Large intestine (tissue), 3 donors: ENCODE measurements around the gene SMYD3. TPM values are rescaled to one million over a fixed set of nuclear protein-coding genes. Genes with fewer than 3 reads are reported as not detected.

Source experiments
- DNase-seq, 2 donors: peaks; one replicate each; pipeline versions ENCODE4 v3.0.0 to v3.0.0-alpha.2; 2013
- H3K27ac ChIP-seq: one replicate; pipeline ENCODE4 v1.5.1; 2013; ENCODE audit warnings: low read length
- H3K27me3 ChIP-seq: 2 replicates; pipeline ENCODE4 v1.6.1; 2013; ENCODE audit warnings: low read length; ENCODE audit not compliant: control insufficient read depth, insufficient read depth
- H3K36me3 ChIP-seq: 2 replicates; pipeline ENCODE4 v1.6.1; 2013; ENCODE audit warnings: low read length; ENCODE audit not compliant: control insufficient read depth, insufficient read depth
- H3K4me1 ChIP-seq: one replicate; pipeline ENCODE4 v1.6.1; 2013; ENCODE audit warnings: low read length; ENCODE audit not compliant: control insufficient read depth, insufficient read depth
- H3K4me3 ChIP-seq: one replicate; pipeline ENCODE4 v1.5.1; 2013; ENCODE audit warnings: low read length
- H3K9me3 ChIP-seq: one replicate; pipeline ENCODE4 v1.6.1; 2013; ENCODE audit warnings: mild to moderate bottlenecking, low read depth, low read length, moderate library complexity; ENCODE audit not compliant: control insufficient read depth
- WGBS: methylation state at CpG from one replicate; pipeline ENCODE4 v1.1.5; 2013; ENCODE audit warnings: low lambda C conversion rate; ENCODE audit not compliant: insufficient coverage; 5-methylcytosine and 5-hydroxymethylcytosine counted together
- polyA plus RNA-seq: library from polyadenylated mRNA; unstranded; fragments of 120-200 nt; gene quantifications from one replicate; pipeline ENCODE4 v1.2.1, GENCODE V29; 2013

Gene SMYD3
- polyA plus RNA-seq, 1 donor: 12.0 TPM

DNA sequence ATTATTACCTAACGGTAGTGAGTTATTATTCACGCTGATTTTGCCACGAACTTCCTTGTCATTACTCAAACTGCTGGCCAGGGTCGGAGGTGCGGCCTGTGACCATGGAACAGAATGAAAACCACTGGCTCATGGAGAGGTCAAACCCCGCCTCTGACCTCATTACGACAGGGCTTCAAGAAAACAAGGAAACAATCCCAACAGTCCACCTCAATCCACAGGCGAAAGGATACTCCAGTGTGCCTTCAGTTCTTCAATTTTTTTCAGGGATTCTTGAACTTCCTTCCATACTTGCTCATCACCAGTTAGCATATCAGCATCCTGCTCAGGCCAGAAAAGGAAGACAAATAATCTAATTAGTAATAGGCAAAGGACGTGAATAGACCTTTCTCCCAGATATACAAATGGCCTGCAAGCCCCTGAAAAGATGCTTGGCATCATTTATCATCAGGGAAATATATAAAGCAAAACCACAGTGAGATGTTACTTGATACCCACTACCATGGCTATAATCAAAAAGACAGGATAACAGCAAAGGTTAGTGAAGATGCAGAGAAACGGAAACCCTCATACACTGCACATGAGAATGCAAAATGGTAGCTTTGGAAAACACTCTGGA lies 643.4 kb downstream of the SMYD3 start:
- peaks cover 2% of the 10 kb centered on the region for H3K36me3 ChIP-seq
- DNase-seq: no peak
- no peaks in the 10 kb centered on the region for H3K27me3 ChIP-seq
- no CpG with 5 or more reads among the region's 10 CpGs for WGBS
- H3K9me3 ChIP-seq: no peaks in the 10 kb centered on the region
- no peaks in the 10 kb centered on the region for H3K4me1 ChIP-seq
- no peak overlapping the region for H3K27ac ChIP-seq
- H3K4me3 ChIP-seq: no peak overlapping the region

DNA sequence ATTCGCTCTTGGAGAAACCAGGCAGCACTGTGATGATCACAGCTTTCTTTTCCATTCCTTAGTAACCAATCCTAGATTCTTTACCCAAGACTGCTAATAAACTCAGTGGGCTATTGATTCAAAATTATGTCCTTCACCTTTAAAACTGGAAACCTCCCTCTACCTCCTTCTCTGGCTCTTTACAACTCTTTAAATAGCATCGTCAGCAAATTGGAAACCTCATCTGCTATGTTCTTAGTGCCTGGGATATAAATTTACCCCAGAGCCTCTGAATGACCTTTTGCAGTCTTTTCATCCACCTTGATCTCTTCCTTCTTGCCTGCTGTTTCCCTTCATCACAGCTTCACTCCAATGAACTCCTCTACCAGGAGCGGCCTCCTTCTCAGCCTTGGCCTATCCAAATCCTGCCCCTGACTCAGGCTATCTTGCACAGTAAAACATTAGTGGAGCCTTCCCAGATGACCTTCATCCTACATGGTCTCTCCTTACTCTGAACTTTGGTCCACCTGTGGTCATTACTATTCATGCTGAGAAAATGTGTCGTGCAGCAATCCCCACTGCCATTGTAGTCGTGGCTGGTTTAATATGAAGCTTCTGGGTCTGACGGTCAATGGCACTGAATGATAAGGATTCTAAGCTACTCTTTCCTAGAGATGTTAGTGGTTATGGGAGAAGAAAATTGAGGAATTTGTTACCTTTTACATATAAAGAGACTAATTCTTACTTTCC lies 644.1 kb downstream of the SMYD3 start:
- Histone ChIP-seq H3K27me3 (no peaks in the 10 kb centered on the region), H3K27ac (no peak overlapping the region), H3K4me1 (no peaks in the 10 kb centered on the region), H3K9me3 (no peaks in the 10 kb centered on the region), H3K4me3 (no peak overlapping the region), H3K36me3 (peaks cover 2% of the 10 kb centered on the region)
- WGBS: 89% methylated on average over 1 of the region's 6 CpGs
- DNase-seq: no peak

DNA sequence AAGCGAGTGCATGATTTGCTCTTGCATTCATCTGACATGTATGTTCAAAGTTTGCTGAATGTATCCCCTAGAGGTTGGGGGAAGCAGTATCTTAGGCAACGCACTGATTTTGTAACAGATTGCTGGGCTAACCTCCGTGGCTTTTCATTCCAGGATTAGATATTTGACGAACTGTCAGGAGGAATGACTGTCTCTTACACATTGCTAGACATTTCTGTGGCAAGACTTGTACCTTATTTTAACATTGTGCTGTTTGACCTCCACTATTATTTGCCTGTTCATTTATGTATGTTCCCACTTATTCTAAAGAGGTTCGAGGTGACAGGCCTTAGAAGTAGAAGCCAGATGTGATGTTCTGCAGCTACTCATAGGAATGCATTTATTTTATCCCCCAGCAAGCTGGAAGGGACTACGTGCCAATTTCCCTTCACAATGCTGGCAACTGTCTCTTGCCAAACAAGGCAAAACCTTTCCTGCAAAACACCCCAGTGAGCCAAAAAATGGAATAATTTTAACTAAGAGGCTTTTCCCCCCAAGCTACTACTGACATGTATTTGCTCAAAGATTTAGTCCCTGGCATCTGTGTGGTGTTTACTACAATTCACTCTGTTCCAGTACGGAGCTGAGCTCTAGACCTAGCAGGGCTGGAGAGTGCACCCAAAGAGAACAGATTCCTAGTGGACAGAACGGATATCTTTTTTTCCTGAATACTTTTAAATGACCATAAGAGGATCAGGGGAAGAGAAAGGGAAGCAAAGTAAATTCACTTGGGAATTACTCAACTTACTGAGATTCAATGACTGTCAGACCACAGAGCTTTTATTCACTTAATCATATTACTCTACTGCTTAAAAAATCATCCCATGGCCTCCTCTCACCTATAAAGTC lies 646.2 kb downstream of the SMYD3 start:
- DNase-seq: no peak
- Histone ChIP-seq H3K4me3 (no peak overlapping the region), H3K36me3 (peaks cover 2% of the 10 kb centered on the region), H3K27me3 (no peaks in the 10 kb centered on the region), H3K27ac (no peak overlapping the region), H3K4me1 (no peaks in the 10 kb centered on the region), H3K9me3 (no peaks in the 10 kb centered on the region)
- 100% methylated on average over 1 of the region's 8 CpGs for WGBS

DNA sequence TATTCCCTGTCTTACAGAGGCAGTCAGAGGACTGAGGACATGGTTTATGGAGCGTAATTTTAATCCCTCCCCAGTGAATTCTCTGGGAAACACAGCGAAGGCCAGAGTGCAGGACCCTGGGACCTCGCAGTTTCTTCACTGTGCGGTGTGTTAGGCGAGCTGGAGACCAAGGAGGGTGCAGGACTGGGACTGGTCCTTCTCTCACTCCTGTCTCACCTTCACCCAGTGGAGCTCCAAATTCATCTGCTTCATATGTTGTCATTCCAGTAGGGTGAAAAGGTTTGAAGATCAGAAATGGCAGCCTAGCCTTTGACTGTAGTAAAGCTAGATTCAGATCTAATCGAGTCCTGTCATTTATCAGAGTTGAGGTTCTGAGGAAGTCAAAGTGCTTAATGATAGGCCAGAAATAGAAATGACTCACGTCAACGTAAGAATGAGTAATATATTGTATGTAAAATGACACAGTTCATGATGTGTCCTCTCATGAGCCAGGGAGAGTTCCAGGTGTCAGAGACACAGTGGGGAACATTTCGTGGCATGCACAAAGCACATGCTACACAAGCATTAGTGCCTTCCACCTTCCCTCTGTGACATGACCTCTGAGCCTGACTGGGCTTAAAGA lies 647.5 kb downstream of the SMYD3 start:
- H3K27ac ChIP-seq: no peak overlapping the region
- H3K9me3 ChIP-seq: no peaks in the 10 kb centered on the region
- no peak overlapping the region for H3K4me3 ChIP-seq
- no peak for DNase-seq
- peaks cover 2% of the 10 kb centered on the region for H3K36me3 ChIP-seq
- H3K4me1 ChIP-seq: no peaks in the 10 kb centered on the region
- H3K27me3 ChIP-seq: no peaks in the 10 kb centered on the region
- WGBS: no CpG with 5 or more reads among the region's 9 CpGs

DNA sequence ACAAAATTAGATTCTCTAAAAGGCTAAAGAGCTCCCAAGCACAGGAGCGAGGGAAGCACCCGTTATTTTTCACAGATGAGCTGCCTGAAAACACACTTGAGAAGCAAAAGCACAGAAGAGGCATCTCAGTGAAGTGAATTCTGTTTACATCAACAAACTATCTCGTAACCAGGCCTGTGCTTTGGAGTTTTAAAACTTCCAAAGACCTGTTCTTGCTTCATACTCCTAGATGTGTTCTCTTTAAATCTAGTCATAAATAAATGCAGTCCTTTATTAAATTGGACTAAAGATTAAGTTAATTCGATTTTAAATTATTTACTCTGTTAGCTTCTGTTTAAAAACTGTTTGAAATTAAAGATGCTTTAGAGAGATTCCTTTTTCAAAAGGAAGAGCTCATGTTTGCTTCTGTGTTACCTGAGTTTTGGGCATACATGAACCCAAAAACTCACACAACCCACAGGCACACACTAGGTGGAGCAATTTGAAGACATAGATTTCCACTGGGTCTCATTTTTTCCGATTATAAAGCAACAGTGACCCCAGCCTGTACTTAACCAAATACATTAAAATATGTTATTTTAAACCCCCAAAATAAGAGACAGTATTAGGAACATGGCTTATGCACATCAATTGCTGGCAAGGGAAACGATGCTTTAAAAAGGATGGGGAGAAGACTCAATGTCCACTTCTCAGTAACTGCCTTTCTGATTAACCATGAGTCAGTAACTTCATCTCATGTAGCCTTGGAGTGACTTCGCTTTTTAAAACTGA lies 648.2 kb downstream of the SMYD3 start:
- 75% methylated on average over 4 of the region's 7 CpGs for WGBS

DNA sequence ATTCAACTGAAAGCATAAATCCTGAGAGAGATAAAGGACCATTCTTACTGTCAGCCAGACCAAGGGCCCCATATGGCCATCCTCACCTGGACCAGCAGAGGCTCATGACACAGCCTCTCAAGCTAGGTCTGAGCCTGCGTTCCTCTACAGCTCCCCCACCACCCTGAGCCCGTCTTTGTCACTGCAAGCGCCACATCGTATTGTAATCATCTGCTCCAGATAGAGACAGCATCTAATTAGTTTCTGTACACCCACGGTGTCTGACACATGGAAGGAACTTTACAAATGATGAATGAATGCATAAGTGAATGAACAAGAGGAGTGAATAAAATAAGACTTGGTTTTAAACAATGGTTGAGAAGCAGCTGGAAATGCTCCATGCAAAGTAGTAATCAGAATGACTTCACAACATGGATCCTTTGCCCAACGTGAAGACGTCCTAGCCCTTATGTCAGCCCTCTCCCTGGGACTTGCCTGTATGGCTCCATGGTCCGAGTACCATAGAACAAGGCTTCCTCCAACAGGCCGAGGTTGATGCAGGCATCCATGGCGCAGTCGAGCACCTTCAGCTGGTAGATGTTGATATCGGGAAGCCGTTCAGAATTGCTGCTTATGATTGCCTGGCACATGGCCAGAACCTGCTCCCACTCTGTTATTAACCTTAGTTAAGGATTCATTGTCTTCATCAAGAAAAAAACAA lies 648.9 kb downstream of the SMYD3 start:
- Histone ChIP-seq H3K4me1 (no peaks in the 10 kb centered on the region), H3K27ac (no peak overlapping the region), H3K36me3 (peaks cover 2% of the 10 kb centered on the region), H3K4me3 (no peak overlapping the region), H3K27me3 (no peaks in the 10 kb centered on the region), H3K9me3 (no peaks in the 10 kb centered on the region)
- DNase-seq: no peak
- WGBS: no CpG with 5 or more reads among the region's 13 CpGs

More for the DNA sequence above, 648.2 kb downstream of the SMYD3 start:
- Histone ChIP-seq H3K4me3 (no peak overlapping the region), H3K9me3 (no peaks in the 10 kb centered on the region), H3K36me3 (peaks cover 2% of the 10 kb centered on the region), H3K4me1 (no peaks in the 10 kb centered on the region), H3K27me3 (no peaks in the 10 kb centered on the region), H3K27ac (no peak overlapping the region)
- no peak for DNase-seq

DNA sequence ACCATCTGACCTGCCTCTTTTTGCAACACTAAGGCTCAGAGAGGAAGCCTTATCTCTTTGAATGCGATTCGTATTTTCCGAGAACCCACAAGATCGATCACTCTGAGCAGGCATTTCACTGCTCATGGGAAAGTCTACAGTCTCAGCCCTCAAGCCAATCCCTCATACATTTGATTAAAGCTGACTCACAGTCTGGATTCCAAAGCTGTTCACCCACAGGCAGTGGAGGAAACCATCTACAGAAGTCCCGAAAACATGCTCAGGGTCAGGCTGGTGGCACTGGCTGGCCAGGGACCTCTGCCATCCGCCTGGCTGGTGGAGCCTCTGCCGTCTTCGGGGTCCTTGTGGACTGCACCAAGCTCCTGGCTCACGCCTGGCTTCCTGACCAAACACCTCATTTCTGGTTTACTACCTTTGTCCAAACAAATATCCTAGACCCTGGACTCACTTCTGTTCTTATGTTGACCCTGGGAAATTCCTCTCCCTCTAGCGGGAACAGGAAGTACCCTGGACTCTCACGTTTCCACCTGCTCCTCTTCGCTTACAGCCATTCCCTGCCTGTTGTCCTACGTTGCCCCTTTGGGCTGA lies 650.0 kb downstream of the SMYD3 start:
- no peak for DNase-seq
- Histone ChIP-seq H3K4me3 (no peak overlapping the region), H3K36me3 (peaks cover 2% of the 10 kb centered on the region), H3K9me3 (no peaks in the 10 kb centered on the region), H3K27ac (no peak overlapping the region), H3K4me1 (no peaks in the 10 kb centered on the region), H3K27me3 (no peaks in the 10 kb centered on the region)
- WGBS: 80% methylated on average over 1 of the region's 13 CpGs

DNA sequence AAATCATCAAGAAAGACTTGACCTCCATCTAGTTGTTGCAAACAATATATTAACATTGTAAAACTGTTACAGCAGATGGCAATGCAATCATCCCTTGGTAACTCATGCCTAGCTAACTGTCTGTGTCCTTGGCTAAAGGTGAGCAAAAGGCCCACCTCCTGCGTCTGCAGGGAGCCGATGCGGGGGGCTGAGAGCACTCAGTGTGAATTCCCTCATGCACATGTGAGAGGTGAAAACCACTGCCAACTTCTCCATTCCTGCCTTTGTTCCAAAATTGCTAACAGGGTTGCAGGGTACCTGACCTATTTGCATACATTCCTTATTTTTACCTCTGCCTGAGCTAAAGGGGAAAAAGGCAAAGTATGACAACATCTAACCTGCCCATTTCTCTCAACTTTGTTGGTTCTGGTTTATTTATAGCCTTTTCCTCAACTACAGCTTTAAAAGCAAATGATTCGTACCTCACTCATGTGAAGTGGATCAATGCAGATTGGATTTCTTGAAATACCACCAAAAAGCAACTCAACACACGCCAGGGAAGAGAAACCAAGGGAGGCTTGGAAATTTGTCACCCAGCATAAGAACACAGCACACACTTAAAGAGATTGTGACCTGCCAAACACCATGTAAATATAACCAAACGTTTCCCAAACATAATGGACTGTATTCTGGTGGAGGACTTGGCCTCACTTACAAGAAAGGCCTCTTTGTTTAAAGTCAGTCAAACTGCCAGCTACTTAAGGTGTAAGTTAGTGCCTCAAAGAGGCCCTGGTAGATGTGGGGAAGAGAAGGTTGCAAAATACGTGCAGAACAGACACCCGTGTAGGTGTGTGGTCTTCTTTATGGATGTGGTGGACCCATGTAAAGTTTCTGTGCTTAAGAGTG lies 651.0 kb downstream of the SMYD3 start:
- Histone ChIP-seq H3K4me1 (no peaks in the 10 kb centered on the region), H3K27me3 (no peaks in the 10 kb centered on the region), H3K9me3 (no peaks in the 10 kb centered on the region), H3K4me3 (no peak overlapping the region), H3K36me3 (peaks cover 2% of the 10 kb centered on the region), H3K27ac (no peak overlapping the region)
- no peak for DNase-seq
- 63% methylated on average over 2 of the region's 8 CpGs for WGBS
